Measurements from ENCODE around the gene ABCD1. TPM values are rescaled to one million over a fixed set of nuclear protein-coding genes. Genes with fewer than 3 reads are reported as not detected.

The ABCD1 gene
- total RNA-seq, 3 donors from 2014 or later, result 10.2 to 27.8 (median 10.5) TPM

GRCh38 chrX:153773741-153774575 is 49.3 kb downstream of the ABCD1 start:
- intact Hi-C loops (cut with DNase I; ENCODE audit: low total_unique reads), result no loop called here
- no peaks in the 10 kb centered on the region for H3K36me3 ChIP-seq
- DNase-seq (ENCODE audit: low spot score in 2 of 2), result no peak
- H3K9me3 ChIP-seq, result no peaks in the 10 kb centered on the region
- peaks cover 0 to 59% of the 10 kb centered on the region in 2 donors for H3K27me3 ChIP-seq
- H3K4me3 ChIP-seq, result no peak overlapping the region
- no peak overlapping the region for H3K27ac ChIP-seq
- TF ChIP-seq POLR2A (IDR thresholded peaks at IDR 0.05), result no peak
- TF ChIP-seq POLR2AphosphoS5 (IDR thresholded peaks at IDR 0.05), result no peak
- no peak for TF ChIP-seq CTCF (IDR thresholded peaks at IDR 0.05)
- no peaks in the 10 kb centered on the region for H3K4me1 ChIP-seq

GRCh38 chrX:153774576-153775292 is 50.1 kb downstream of the ABCD1 start:
- intact Hi-C loops (cut with DNase I; ENCODE audit: low total_unique reads), result no loop called here

GRCh38 chrX:153775293-153776119 is 50.9 kb downstream of the ABCD1 start:
- no peak overlapping the region for H3K4me3 ChIP-seq
- no peak overlapping the region for H3K27ac ChIP-seq
- DNase-seq (ENCODE audit: low spot score in 2 of 2), result no peak
- TF ChIP-seq POLR2AphosphoS5 (IDR thresholded peaks at IDR 0.05) (no peak), POLR2A (IDR thresholded peaks at IDR 0.05) (no peak), CTCF (IDR thresholded peaks at IDR 0.05) (no peak)
- intact Hi-C loops (cut with DNase I; ENCODE audit: low total_unique reads), result no loop called here
- no peaks in the 10 kb centered on the region for H3K9me3 ChIP-seq
- no peaks in the 10 kb centered on the region for H3K36me3 ChIP-seq
- H3K27me3 ChIP-seq, result peaks cover 0 to 59% of the 10 kb centered on the region in 2 donors
- no peaks in the 10 kb centered on the region for H3K4me1 ChIP-seq

More at GRCh38 chrX:153774576-153775292, 50.1 kb downstream of the ABCD1 start:
- Histone ChIP-seq H3K27me3 (peaks cover 0 to 58% of the 10 kb centered on the region in 2 donors), H3K27ac (no peak overlapping the region), H3K9me3 (no peaks in the 10 kb centered on the region), H3K36me3 (no peaks in the 10 kb centered on the region), H3K4me3 (no peak overlapping the region), H3K4me1 (no peaks in the 10 kb centered on the region)
- TF ChIP-seq CTCF (IDR thresholded peaks at IDR 0.05) (no peak), POLR2A (IDR thresholded peaks at IDR 0.05) (no peak)
- DNase-seq (ENCODE audit: low spot score in 2 of 2), result no peak

- H3K27ac ChIP-seq, result no peak overlapping the region
- DNase-seq (ENCODE audit: low spot score in 2 of 2), result no peak
- no peaks in the 10 kb centered on the region for H3K36me3 ChIP-seq
- TF ChIP-seq POLR2AphosphoS5 (IDR thresholded peaks at IDR 0.05) (no peak), POLR2A (IDR thresholded peaks at IDR 0.05) (no peak), CTCF (IDR thresholded peaks at IDR 0.05) (no peak)
- H3K4me3 ChIP-seq, result no peak overlapping the region
- H3K9me3 ChIP-seq, result no peaks in the 10 kb centered on the region
- intact Hi-C loops (cut with DNase I; ENCODE audit: low total_unique reads), result no loop called here
- H3K27me3 ChIP-seq, result peaks cover 0 to 60% of the 10 kb centered on the region in 2 donors
- no peaks in the 10 kb centered on the region for H3K4me1 ChIP-seq
These were observed 51.5 kb downstream of the ABCD1 start for GRCh38 chrX:153776120-153776599.

Data from breast epithelium (tissue), 4 donors.